ENCODE results near the gene CHST15. TPM values are rescaled to one million over a fixed set of nuclear protein-coding genes. Genes with fewer than 3 reads are reported as not detected.
A peak's percentile ranks its signal among the peaks of the same experiment; 100 is the strongest.

CHST15 gene
- total and polyA plus RNA-seq, 4 donors, result 30.7 to 46.2 (median 33.3) TPM

DNA sequence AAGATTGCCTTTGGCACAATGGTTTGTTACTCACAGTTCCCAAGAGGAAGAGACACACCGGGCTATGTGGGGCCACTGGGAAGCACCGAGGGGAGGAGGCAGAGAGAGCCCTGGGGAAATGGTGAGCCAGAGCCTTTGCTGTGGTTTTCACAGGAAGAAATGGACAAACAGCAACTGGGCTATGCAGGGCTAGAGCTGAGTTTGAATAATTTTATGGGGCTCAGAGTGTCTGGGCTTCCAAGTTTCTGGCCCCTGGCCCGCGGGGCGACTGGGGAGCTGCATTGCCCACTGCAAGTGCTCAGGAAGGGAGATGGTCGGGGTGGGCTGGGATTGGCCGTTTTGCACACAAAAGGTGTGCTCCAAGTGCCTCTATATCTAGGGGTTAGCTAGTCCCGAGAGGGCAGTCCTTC is 92.6 kb downstream of the CHST15 start:
- peaks cover 18% of the 10 kb centered on the region for H3K36me3 ChIP-seq (ENCODE audit: control insufficient read depth, insufficient read depth, low read length)
- H3K4me3 ChIP-seq (ENCODE audit: low read depth, low read length), result no peak overlapping the region
- no peaks in the 10 kb centered on the region for H3K9me3 ChIP-seq (ENCODE audit: control insufficient read depth, insufficient read depth, low read length)
- H3K27ac ChIP-seq (ENCODE audit: low read depth, low read length), result no peak overlapping the region
- 84% methylated on average over 7 of the region's 8 CpGs for WGBS (ENCODE audit: insufficient coverage)
- peaks cover 12% of the 10 kb centered on the region for H3K4me1 ChIP-seq (ENCODE audit: control insufficient read depth, insufficient read depth, low read length)
- no peak for DNase-seq (ENCODE audit: low read depth in 4 of 6, low spot score in 6 of 6)
- no peaks in the 10 kb centered on the region for H3K27me3 ChIP-seq (ENCODE audit: control insufficient read depth, insufficient read depth, low read length)

DNA sequence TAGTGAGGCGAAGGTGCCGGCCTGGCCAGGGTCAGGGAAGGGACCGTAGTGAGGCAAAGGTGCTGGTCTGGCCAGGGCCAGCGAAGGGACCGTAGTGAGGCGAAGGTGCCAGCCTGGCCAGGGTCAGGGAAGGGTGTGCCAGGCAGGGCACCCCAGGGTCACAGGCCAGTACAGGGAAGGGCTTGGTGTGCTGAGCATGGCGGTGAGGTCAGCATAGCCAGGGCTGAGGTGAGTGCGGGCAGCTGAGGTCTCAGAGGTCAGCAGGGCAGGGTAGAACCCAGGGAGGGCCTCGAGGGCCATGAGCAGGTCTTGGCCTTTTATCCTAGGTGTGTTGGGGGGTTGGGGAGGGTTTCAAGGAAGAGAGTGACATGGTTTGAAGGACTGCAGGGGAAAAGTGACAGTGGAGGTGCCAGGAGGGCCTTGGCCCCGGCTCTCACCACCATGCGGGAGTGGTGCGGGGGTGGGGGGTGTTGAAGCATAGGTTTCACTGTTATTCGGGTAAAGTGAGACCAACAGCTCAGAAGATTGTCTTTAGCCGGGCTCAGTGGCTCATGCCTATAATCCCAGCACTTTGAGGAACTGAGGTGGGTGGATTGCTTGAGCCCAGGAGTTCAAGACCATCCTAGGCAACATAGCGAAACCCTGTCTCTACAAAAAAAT is 93.3 kb downstream of the CHST15 start:
- Histone ChIP-seq H3K4me1 (ENCODE audit: control insufficient read depth, insufficient read depth, low read length) (peaks cover 18% of the 10 kb centered on the region), H3K27ac (ENCODE audit: low read depth, low read length) (no peak overlapping the region), H3K9me3 (ENCODE audit: control insufficient read depth, insufficient read depth, low read length) (no peaks in the 10 kb centered on the region), H3K27me3 (ENCODE audit: control insufficient read depth, insufficient read depth, low read length) (peaks cover 2% of the 10 kb centered on the region), H3K4me3 (ENCODE audit: low read depth, low read length) (no peak overlapping the region), H3K36me3 (ENCODE audit: control insufficient read depth, insufficient read depth, low read length) (peaks cover 16% of the 10 kb centered on the region)
- DNase-seq (ENCODE audit: low read depth in 4 of 6, low spot score in 6 of 6), result no peak
- WGBS (ENCODE audit: insufficient coverage), result 94% methylated on average over 14 of the region's 15 CpGs

GRCh38 chr10:123999261-123999660 is 94.1 kb downstream of the CHST15 start:
- DNase-seq (ENCODE audit: low read depth in 4 of 6, low spot score in 6 of 6), result no peak
- Histone ChIP-seq H3K4me1 (ENCODE audit: control insufficient read depth, insufficient read depth, low read length) (peaks cover 25% of the 10 kb centered on the region), H3K27me3 (ENCODE audit: control insufficient read depth, insufficient read depth, low read length) (peaks cover 7% of the 10 kb centered on the region), H3K4me3 (ENCODE audit: low read depth, low read length) (no peak overlapping the region), H3K9me3 (ENCODE audit: control insufficient read depth, insufficient read depth, low read length) (no peaks in the 10 kb centered on the region), H3K36me3 (ENCODE audit: control insufficient read depth, insufficient read depth, low read length) (peaks cover 12% of the 10 kb centered on the region), H3K27ac (ENCODE audit: low read depth, low read length) (no peak overlapping the region)
- WGBS (ENCODE audit: insufficient coverage), result 79% methylated on average over 2 of the region's 5 CpGs

DNA sequence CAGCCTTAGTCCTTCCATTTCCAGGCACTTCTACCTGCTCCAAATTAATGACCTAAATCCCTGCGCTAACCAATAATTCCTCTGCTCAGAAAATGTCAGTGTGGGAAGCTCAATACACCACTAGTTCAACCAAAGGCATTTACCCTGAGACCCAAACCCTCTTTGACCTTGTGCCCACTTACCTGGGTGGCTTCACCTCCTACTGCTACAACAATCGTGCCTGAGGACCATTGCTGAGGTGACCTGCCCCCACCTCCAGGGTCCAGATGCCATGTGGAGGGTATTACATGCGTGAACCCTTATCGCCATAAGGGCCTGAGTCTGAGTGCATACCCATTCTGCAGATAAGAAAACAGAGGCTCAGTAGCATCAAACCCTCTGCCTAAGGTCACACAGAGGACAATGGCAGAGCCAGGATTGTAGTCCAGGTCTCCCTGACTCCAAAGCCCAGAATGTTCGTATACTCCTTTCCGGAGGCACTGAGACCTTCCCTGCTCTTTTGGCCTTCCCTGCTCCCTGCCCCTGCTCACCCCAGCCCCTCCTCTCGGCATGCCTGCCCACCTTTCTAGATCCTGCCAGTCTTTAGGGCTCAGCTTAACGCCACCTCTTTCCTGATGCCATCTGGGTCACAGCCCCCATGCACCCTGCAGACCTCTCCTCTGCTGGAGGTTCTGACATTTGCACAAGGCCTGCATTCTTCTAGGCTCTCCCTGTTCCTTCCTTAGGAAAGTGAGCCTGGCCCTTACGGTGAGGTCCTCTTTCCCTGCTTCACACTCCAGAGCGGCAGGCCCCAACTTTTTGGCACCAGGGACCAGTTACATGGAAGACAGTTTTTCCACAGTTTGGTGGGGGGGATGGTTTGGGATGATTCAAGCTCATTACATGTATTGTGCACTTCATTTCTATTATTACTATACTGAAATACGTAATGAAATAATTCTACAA is 94.9 kb downstream of the CHST15 start:
- Histone ChIP-seq H3K36me3 (ENCODE audit: control insufficient read depth, insufficient read depth, low read length) (peaks cover 8% of the 10 kb centered on the region), H3K9me3 (ENCODE audit: control insufficient read depth, insufficient read depth, low read length) (no peaks in the 10 kb centered on the region), H3K4me3 (ENCODE audit: low read depth, low read length) (no peak overlapping the region), H3K27ac (ENCODE audit: low read depth, low read length) (no peak overlapping the region), H3K27me3 (ENCODE audit: control insufficient read depth, insufficient read depth, low read length) (peaks cover 15% of the 10 kb centered on the region), H3K4me1 (ENCODE audit: control insufficient read depth, insufficient read depth, low read length) (peaks cover 24% of the 10 kb centered on the region)
- no peak for DNase-seq (ENCODE audit: low read depth in 4 of 6, low spot score in 6 of 6)
- 93% methylated on average over 8 of the region's 11 CpGs for WGBS (ENCODE audit: insufficient coverage)

- Histone ChIP-seq H3K9me3 (ENCODE audit: control insufficient read depth, insufficient read depth, low read length) (no peaks in the 10 kb centered on the region), H3K4me3 (ENCODE audit: low read depth, low read length) (no peak overlapping the region), H3K27me3 (ENCODE audit: control insufficient read depth, insufficient read depth, low read length) (peaks cover 18% of the 10 kb centered on the region), H3K36me3 (ENCODE audit: control insufficient read depth, insufficient read depth, low read length) (peaks cover 8% of the 10 kb centered on the region), H3K4me1 (ENCODE audit: control insufficient read depth, insufficient read depth, low read length) (peaks cover 24% of the 10 kb centered on the region), H3K27ac (ENCODE audit: low read depth, low read length) (no peak overlapping the region)
- 72% methylated on average over 7 of the region's 7 CpGs for WGBS (ENCODE audit: insufficient coverage)
- no peak for DNase-seq (ENCODE audit: low read depth in 4 of 6, low spot score in 6 of 6)
Measured at GRCh38 chr10:123997486-123998196, 95.8 kb downstream of the CHST15 start.

- peaks cover 27% of the 10 kb centered on the region for H3K4me1 ChIP-seq (ENCODE audit: control insufficient read depth, insufficient read depth, low read length)
Measured at GRCh38 chr10:123997013-123997412, 96.4 kb downstream of the CHST15 start.

GRCh38 chr10:123996302-123996701 is 97.1 kb downstream of the CHST15 start:
- Histone ChIP-seq H3K9me3 (ENCODE audit: control insufficient read depth, insufficient read depth, low read length) (no peaks in the 10 kb centered on the region), H3K4me3 (ENCODE audit: low read depth, low read length) (no peak overlapping the region), H3K4me1 (ENCODE audit: control insufficient read depth, insufficient read depth, low read length) (peaks cover 30% of the 10 kb centered on the region), H3K27me3 (ENCODE audit: control insufficient read depth, insufficient read depth, low read length) (peaks cover 25% of the 10 kb centered on the region), H3K36me3 (ENCODE audit: control insufficient read depth, insufficient read depth, low read length) (peaks cover 4% of the 10 kb centered on the region), H3K27ac (ENCODE audit: low read depth, low read length) (no peak overlapping the region)
- 85% methylated on average over 5 of the region's 7 CpGs for WGBS (ENCODE audit: insufficient coverage)
- DNase-seq (ENCODE audit: low read depth in 4 of 6, low spot score in 6 of 6), result no peak

More at GRCh38 chr10:123997013-123997412, 96.4 kb downstream of the CHST15 start:
- Histone ChIP-seq H3K9me3 (ENCODE audit: control insufficient read depth, insufficient read depth, low read length) (no peaks in the 10 kb centered on the region), H3K27me3 (ENCODE audit: control insufficient read depth, insufficient read depth, low read length) (peaks cover 23% of the 10 kb centered on the region), H3K36me3 (ENCODE audit: control insufficient read depth, insufficient read depth, low read length) (peaks cover 8% of the 10 kb centered on the region), H3K27ac (ENCODE audit: low read depth, low read length) (no peak overlapping the region), H3K4me3 (ENCODE audit: low read depth, low read length) (no peak overlapping the region)
- no peak for DNase-seq (ENCODE audit: low read depth in 4 of 6, low spot score in 6 of 6)
- WGBS (ENCODE audit: insufficient coverage), result 91% methylated on average over 6 of the region's 6 CpGs

- peaks cover 31% of the 10 kb centered on the region for H3K27me3 ChIP-seq (ENCODE audit: control insufficient read depth, insufficient read depth, low read length)
- peaks cover 30% of the 10 kb centered on the region for H3K4me1 ChIP-seq (ENCODE audit: control insufficient read depth, insufficient read depth, low read length)
- 11% methylated on average over 27 of the region's 27 CpGs for WGBS (ENCODE audit: insufficient coverage)
- DNase-seq (ENCODE audit: low read depth in 4 of 6, low spot score in 6 of 6), result peak in 2 of 6 donors; percentile 60 to 81
- no peaks in the 10 kb centered on the region for H3K9me3 ChIP-seq (ENCODE audit: control insufficient read depth, insufficient read depth, low read length)
- no peak overlapping the region for H3K4me3 ChIP-seq (ENCODE audit: low read depth, low read length)
- H3K27ac ChIP-seq (ENCODE audit: low read depth, low read length), result no peak overlapping the region
- H3K36me3 ChIP-seq (ENCODE audit: control insufficient read depth, insufficient read depth, low read length), result peaks cover 4% of the 10 kb centered on the region
Measured at GRCh38 chr10:123995461-123996131, 97.8 kb downstream of the CHST15 start.

DNA sequence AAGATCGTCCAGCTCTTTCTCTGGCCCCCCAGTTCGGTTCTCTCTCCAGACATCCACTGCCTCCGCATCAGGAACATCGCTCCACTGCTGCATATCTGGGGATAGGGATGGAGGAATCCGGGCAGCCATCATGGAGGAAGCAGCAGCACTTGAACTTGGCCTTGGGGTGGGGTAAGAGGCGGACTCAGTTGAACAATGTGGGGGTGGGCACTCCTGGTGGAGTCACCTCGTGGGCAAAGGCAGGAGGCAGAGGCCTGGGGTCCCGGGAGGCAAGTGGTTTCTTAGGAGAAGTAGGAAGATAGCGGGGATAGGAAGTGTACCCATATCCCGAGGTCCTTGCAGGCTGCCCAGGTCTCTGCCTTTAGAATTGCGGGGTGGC is 98.3 kb downstream of the CHST15 start:
- DNase-seq (ENCODE audit: low read depth in 4 of 6, low spot score in 6 of 6), result no peak
- Histone ChIP-seq H3K36me3 (ENCODE audit: control insufficient read depth, insufficient read depth, low read length) (peaks cover 3% of the 10 kb centered on the region), H3K4me1 (ENCODE audit: control insufficient read depth, insufficient read depth, low read length) (peaks cover 30% of the 10 kb centered on the region), H3K9me3 (ENCODE audit: control insufficient read depth, insufficient read depth, low read length) (no peaks in the 10 kb centered on the region), H3K27me3 (ENCODE audit: control insufficient read depth, insufficient read depth, low read length) (peaks cover 36% of the 10 kb centered on the region), H3K27ac (ENCODE audit: low read depth, low read length) (no peak overlapping the region), H3K4me3 (ENCODE audit: low read depth, low read length) (peak overlapping the region; percentile 1)
- 18% methylated on average over 9 of the region's 11 CpGs for WGBS (ENCODE audit: insufficient coverage)

All from spinal cord (tissue), 10 donors.